SK-N-SH treated with all-trans-retinoic acid at 6 μM for 48 hours (cell line): Measurements from ENCODE around the gene ALK.

Source experiments
- ATAC-seq: fragments of 200-7000 bp; cut with Tn5 transposase; 3 replicates; pipeline ENCODE4 v1.9.1; 2020; ENCODE audit warnings: mild to moderate bottlenecking, moderate library complexity
- ARNTL ChIP-seq: fragments of 450-650 bp; formaldehyde crosslinking; IDR thresholded peaks from 2 replicates; pipeline ENCODE4 v1.5.0; 2020; ENCODE audit warnings: low read depth, mild to moderate bottlenecking, moderate library complexity, borderline replicate concordance
- BACH2 ChIP-seq: fragments of 250-450 bp; sonication (Bioruptor Pico); IDR thresholded peaks from 2 replicates; pipeline ENCODE4 v1.9.0; 2021; ENCODE audit warnings: mild to moderate bottlenecking, borderline replicate concordance
- GLIS3 ChIP-seq: fragments of 250-450 bp; sonication (Bioruptor Pico); IDR thresholded peaks from 2 replicates; pipeline ENCODE4 v1.5.0; 2020; ENCODE audit warnings: mild to moderate bottlenecking, moderate library complexity
- ISL1 ChIP-seq: fragments of 250-450 bp; sonication (Bioruptor Pico); IDR thresholded peaks from 2 replicates; pipeline ENCODE4 v2.1.2; 2022; ENCODE audit warnings: mild to moderate bottlenecking, moderate library complexity
- OSR1 ChIP-seq: fragments of 250-450 bp; sonication (Bioruptor Pico); IDR thresholded peaks from 2 replicates; pipeline ENCODE4 v1.8.0; 2022; ENCODE audit warnings: moderate library complexity, mild to moderate bottlenecking, inconsistent platforms
- PATZ1 ChIP-seq: fragments of 250-450 bp; sonication (Bioruptor Pico); IDR thresholded peaks from 2 replicates; pipeline ENCODE4 v1.8.0; 2020; ENCODE audit warnings: mild to moderate bottlenecking, moderate library complexity, borderline replicate concordance
- PPARA ChIP-seq: fragments of 250-450 bp; sonication (Bioruptor Pico); IDR thresholded peaks from 2 replicates; pipeline ENCODE4 v1.5.0; 2020; ENCODE audit warnings: mild to moderate bottlenecking, borderline replicate concordance
- RARB ChIP-seq: fragments of 250-450 bp; sonication (Bioruptor Pico); IDR thresholded peaks from 2 replicates; pipeline ENCODE4 v1.8.0; 2021; ENCODE audit warnings: mild to moderate bottlenecking, moderate library complexity
- TCF4 ChIP-seq: fragments of 250-450 bp; sonication (Bioruptor Pico); IDR thresholded peaks from 2 replicates; pipeline ENCODE4 v1.8.0; 2021; ENCODE audit warnings: mild to moderate bottlenecking, moderate library complexity, borderline replicate concordance
- ZC3H10 ChIP-seq: fragments of 250-450 bp; sonication (Bioruptor Pico); IDR thresholded peaks from 2 replicates; pipeline ENCODE4 v1.5.1; 2021; ENCODE audit warnings: mild to moderate bottlenecking, moderate library complexity
- ZFP3 ChIP-seq: fragments of 250-450 bp; sonication (Bioruptor Pico); IDR thresholded peaks from 2 replicates; pipeline ENCODE4 v1.5.0; 2020; ENCODE audit warnings: mild to moderate bottlenecking, moderate library complexity
- ZFP30 ChIP-seq: fragments of 450-650 bp; formaldehyde crosslinking; IDR thresholded peaks from 2 replicates; pipeline ENCODE4 v1.5.0; 2022; ENCODE audit warnings: mild to moderate bottlenecking, moderate library complexity
- ZNF565 ChIP-seq: fragments of 450-650 bp; formaldehyde crosslinking; conservative IDR thresholded peaks from 2 replicates; pipeline ENCODE4 v1.5.0; 2020; ENCODE audit warnings: low read depth, mild to moderate bottlenecking, moderate library complexity
- TF ChIP-seq, protein P1 (sequence below): fragments of 250-450 bp; sonication (Bioruptor Pico); IDR thresholded peaks from 2 replicates; pipeline ENCODE4 v1.5.0; 2020; ENCODE audit warnings: mild to moderate bottlenecking, moderate library complexity
- TF ChIP-seq, protein P2 (sequence below): fragments of 250-450 bp; sonication (Bioruptor Pico); IDR thresholded peaks from 2 replicates; pipeline ENCODE4 v1.5.1; 2020; ENCODE audit warnings: low read depth, mild to moderate bottlenecking, moderate library complexity
- TF ChIP-seq, protein P3 (sequence below): fragments of 250-450 bp; sonication (Bioruptor Pico); IDR thresholded peaks from 2 replicates; pipeline ENCODE4 v1.8.0; 2021; ENCODE audit warnings: low read depth, mild to moderate bottlenecking, moderate library complexity, borderline replicate concordance
- TF ChIP-seq, protein P4 (sequence below): fragments of 250-450 bp; sonication (Bioruptor Pico); IDR thresholded peaks from 2 replicates; pipeline ENCODE4 v1.5.1; 2021; ENCODE audit warnings: mild to moderate bottlenecking, moderate library complexity

Gene ALK

DNA sequence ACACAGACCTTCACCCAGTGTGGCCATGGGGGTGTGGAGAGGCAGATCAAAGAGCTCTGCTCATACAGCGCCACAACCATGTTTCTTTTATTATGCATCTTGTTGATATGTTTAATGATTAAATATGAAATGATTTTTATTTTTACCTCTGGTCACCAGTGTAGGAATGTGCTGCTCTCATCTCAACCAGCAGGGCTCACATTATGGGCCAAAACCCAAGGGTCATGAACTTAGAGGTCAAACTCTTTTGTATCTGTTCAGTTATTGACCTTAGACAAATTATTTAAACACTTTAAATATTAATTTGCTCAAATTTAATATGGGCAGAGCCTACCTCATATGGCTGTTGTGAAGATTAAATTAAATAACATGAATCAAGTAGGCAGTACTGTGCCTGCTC lies 386.2 kb downstream of the ALK start:
- no peak for ATAC-seq
- TF ChIP-seq, protein P1, sequence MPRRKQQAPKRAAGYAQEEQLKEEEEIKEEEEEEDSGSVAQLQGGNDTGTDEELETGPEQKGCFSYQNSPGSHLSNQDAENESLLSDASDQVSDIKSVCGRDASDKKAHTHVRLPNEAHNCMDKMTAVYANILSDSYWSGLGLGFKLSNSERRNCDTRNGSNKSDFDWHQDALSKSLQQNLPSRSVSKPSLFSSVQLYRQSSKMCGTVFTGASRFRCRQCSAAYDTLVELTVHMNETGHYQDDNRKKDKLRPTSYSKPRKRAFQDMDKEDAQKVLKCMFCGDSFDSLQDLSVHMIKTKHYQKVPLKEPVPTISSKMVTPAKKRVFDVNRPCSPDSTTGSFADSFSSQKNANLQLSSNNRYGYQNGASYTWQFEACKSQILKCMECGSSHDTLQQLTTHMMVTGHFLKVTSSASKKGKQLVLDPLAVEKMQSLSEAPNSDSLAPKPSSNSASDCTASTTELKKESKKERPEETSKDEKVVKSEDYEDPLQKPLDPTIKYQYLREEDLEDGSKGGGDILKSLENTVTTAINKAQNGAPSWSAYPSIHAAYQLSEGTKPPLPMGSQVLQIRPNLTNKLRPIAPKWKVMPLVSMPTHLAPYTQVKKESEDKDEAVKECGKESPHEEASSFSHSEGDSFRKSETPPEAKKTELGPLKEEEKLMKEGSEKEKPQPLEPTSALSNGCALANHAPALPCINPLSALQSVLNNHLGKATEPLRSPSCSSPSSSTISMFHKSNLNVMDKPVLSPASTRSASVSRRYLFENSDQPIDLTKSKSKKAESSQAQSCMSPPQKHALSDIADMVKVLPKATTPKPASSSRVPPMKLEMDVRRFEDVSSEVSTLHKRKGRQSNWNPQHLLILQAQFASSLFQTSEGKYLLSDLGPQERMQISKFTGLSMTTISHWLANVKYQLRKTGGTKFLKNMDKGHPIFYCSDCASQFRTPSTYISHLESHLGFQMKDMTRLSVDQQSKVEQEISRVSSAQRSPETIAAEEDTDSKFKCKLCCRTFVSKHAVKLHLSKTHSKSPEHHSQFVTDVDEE (CRISPR knock-in tag): no peak
- no peak for TF ChIP-seq ZFP3
- TF ChIP-seq ARNTL (CRISPR knock-in tag): no peak
- TF ChIP-seq PATZ1 (CRISPR knock-in tag): no peak
- no peak for TF ChIP-seq GLIS3 (CRISPR knock-in tag)
- TF ChIP-seq, protein P2, sequence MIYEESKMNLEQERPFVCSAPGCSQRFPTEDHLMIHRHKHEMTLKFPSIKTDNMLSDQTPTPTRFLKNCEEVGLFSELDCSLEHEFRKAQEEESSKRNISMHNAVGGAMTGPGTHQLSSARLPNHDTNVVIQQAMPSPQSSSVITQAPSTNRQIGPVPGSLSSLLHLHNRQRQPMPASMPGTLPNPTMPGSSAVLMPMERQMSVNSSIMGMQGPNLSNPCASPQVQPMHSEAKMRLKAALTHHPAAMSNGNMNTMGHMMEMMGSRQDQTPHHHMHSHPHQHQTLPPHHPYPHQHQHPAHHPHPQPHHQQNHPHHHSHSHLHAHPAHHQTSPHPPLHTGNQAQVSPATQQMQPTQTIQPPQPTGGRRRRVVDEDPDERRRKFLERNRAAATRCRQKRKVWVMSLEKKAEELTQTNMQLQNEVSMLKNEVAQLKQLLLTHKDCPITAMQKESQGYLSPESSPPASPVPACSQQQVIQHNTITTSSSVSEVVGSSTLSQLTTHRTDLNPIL: no peak
- TF ChIP-seq, protein P3, sequence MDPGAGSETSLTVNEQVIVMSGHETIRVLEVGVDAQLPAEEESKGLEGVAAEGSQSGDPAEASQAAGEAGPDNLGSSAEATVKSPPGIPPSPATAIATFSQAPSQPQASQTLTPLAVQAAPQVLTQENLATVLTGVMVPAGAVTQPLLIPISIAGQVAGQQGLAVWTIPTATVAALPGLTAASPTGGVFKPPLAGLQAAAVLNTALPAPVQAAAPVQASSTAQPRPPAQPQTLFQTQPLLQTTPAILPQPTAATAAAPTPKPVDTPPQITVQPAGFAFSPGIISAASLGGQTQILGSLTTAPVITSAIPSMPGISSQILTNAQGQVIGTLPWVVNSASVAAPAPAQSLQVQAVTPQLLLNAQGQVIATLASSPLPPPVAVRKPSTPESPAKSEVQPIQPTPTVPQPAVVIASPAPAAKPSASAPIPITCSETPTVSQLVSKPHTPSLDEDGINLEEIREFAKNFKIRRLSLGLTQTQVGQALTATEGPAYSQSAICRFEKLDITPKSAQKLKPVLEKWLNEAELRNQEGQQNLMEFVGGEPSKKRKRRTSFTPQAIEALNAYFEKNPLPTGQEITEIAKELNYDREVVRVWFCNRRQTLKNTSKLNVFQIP (CRISPR knock-in tag): no peak
- no peak for TF ChIP-seq RARB (CRISPR knock-in tag)
- no peak for TF ChIP-seq ISL1 (CRISPR knock-in tag)
- no peak for TF ChIP-seq TCF4
- no peak for TF ChIP-seq ZFP30 (CRISPR knock-in tag)
- TF ChIP-seq, all 23 proteins: peak for 0

DNA sequence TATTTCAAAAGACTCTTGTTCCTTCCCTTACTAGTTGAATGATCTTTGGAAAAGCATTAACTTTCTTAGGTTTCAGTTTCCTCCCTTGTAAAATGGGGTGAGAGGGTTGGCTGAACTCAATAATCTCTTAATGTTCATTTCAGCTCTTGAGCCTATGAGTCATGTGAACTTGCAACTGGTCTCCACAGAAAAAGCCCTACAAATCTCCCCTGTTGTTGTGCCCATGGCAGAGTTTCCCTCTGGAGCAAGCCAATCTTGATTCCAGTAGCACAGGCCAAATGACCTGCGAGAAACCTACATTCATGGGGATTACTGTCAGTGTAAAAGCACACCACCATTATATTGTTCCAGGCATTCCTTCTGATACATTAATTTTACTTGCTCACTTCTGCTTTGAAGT lies 388.9 kb downstream of the ALK start:
- no peak for ATAC-seq

GRCh38 chr2:29531626-29532025 lies 389.8 kb downstream of the ALK start:
- TF ChIP-seq ZC3H10 (CRISPR knock-in tag): no peak
- TF ChIP-seq BACH2 (CRISPR knock-in tag): no peak
- TF ChIP-seq, protein P1 (CRISPR knock-in tag): no peak
- TF ChIP-seq ZFP3: no peak
- TF ChIP-seq ZFP30 (CRISPR knock-in tag): no peak
- TF ChIP-seq ZNF565 (CRISPR knock-in tag): no peak
- no peak for TF ChIP-seq PPARA (CRISPR knock-in tag)
- TF ChIP-seq, all 23 proteins: peak for 0
- ATAC-seq: no peak

More for the DNA sequence above, 388.9 kb downstream of the ALK start:
- no peak for TF ChIP-seq OSR1 (CRISPR knock-in tag)
- no peak for TF ChIP-seq ZC3H10 (CRISPR knock-in tag)
- TF ChIP-seq, protein P4, sequence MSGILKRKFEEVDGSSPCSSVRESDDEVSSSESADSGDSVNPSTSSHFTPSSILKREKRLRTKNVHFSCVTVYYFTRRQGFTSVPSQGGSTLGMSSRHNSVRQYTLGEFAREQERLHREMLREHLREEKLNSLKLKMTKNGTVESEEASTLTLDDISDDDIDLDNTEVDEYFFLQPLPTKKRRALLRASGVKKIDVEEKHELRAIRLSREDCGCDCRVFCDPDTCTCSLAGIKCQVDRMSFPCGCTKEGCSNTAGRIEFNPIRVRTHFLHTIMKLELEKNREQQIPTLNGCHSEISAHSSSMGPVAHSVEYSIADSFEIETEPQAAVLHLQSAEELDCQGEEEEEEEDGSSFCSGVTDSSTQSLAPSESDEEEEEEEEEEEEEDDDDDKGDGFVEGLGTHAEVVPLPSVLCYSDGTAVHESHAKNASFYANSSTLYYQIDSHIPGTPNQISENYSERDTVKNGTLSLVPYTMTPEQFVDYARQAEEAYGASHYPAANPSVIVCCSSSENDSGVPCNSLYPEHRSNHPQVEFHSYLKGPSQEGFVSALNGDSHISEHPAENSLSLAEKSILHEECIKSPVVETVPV (CRISPR knock-in tag): no peak
